Hepatocyte (in vitro differentiated cells): ENCODE data around the gene GPN2. TPM values are rescaled to one million over a fixed set of nuclear protein-coding genes. Genes with fewer than 3 reads are reported as not detected.

Source experiments
- DNase-seq: peaks from one replicate; pipeline ENCODE4 v3.0.0-alpha.2; 2016; ENCODE audit warnings: low spot score
- H2AFZ ChIP-seq: fragments of 200-600 bp; sonication (generic); 2 replicates; pipeline ENCODE4 v1.6.0; 2016; ENCODE audit warnings: antibody characterized with exemption, mild to moderate bottlenecking
- H3K27ac ChIP-seq: fragments of 200-600 bp; sonication (generic); 2 replicates; pipeline ENCODE4 v1.5.1; 2016; ENCODE audit warnings: mild to moderate bottlenecking
- H3K27me3 ChIP-seq: fragments of 200-600 bp; sonication (generic); 2 replicates; pipeline ENCODE4 v1.6.1; 2016
- H3K36me3 ChIP-seq: fragments of 200-600 bp; sonication (generic); replicated peaks from 2 replicates; pipeline ENCODE4 v1.5.1; 2016; ENCODE audit warnings: low read depth; ENCODE audit not compliant: insufficient read depth
- H3K4me1 ChIP-seq: fragments of 200-600 bp; sonication (generic); 2 replicates; pipeline ENCODE4 v1.5.1; 2016; ENCODE audit warnings: mild to moderate bottlenecking, moderate library complexity; ENCODE audit not compliant: insufficient read depth
- H3K4me2 ChIP-seq: fragments of 200-600 bp; sonication (generic); 2 replicates; pipeline ENCODE4 v1.6.0; 2016
- H3K4me3 ChIP-seq: fragments of 200-600 bp; sonication (generic); 2 replicates; pipeline ENCODE4 v1.5.1; 2016; ENCODE audit warnings: mild to moderate bottlenecking
- H3K79me2 ChIP-seq: fragments of 200-600 bp; sonication (generic); 2 replicates; pipeline ENCODE4 v1.6.0; 2017; ENCODE audit warnings: mild to moderate bottlenecking
- H3K9me2 ChIP-seq: fragments of 200-600 bp; sonication (generic); replicated peaks from 2 replicates; pipeline ENCODE4 v1.6.0; 2017; ENCODE audit warnings: mild to moderate bottlenecking; ENCODE audit not compliant: insufficient read depth
- H3K9me3 ChIP-seq: fragments of 200-600 bp; sonication (generic); 2 replicates; pipeline ENCODE4 v1.5.1; 2016; ENCODE audit warnings: low read depth, mild to moderate bottlenecking
- H4K20me1 ChIP-seq: fragments of 200-600 bp; sonication (generic); 2 replicates; pipeline ENCODE4 v1.6.0; 2016; ENCODE audit warnings: mild to moderate bottlenecking; ENCODE audit not compliant: insufficient read depth, poor library complexity, severe bottlenecking
- CTCF ChIP-seq: fragments of 200-600 bp; sonication (generic); IDR thresholded peaks from 2 replicates; pipeline ENCODE4 v1.5.1; 2016; ENCODE audit warnings: antibody characterized with exemption, mild to moderate bottlenecking; ENCODE audit not compliant: poor library complexity
- EZH2 ChIP-seq: fragments of 200-600 bp; sonication (generic); IDR thresholded peaks from 2 replicates; pipeline ENCODE4 v1.6.1; 2016; ENCODE audit warnings: antibody characterized with exemption, mild to moderate bottlenecking, borderline replicate concordance
- EZH2phosphoT487 ChIP-seq: fragments of 200-600 bp; sonication (generic); IDR thresholded peaks from one replicate; pipeline ENCODE4 v1.6.1; 2018; ENCODE audit warnings: antibody characterized with exemption, mild to moderate bottlenecking, low read depth, moderate library complexity; ENCODE audit not compliant: unreplicated experiment, severe bottlenecking
- WGBS: methylation state at CpG from one replicate; pipeline ENCODE4 v1.1.6; 2016; ENCODE audit warnings: low lambda C conversion rate; ENCODE audit errors: missing lambda C conversion rate; 5-methylcytosine and 5-hydroxymethylcytosine counted together
- polyA plus RNA-seq: library from polyadenylated mRNA; unstranded; fragments of >200 nt; fragmentation: Nextera tagmentation; extraction: Ambion mirVana; gene quantifications from 2 replicates; pipeline ENCODE4 v1.2.1, GENCODE V29; 2016
- total RNA-seq: library from RNA; depleted of rRNA; stranded (reverse); fragments of >200 nt; gene quantifications from 2 replicates; pipeline ENCODE4 v1.2.3, GENCODE V29; 2014

The GPN2 gene
- total and polyA plus RNA-seq, 2 experiments from 2014 or later: 12.6 to 37.9 TPM

- DNase-seq: no peak
- 89% methylated on average over 16 of the region's 16 CpGs for WGBS
- TF ChIP-seq CTCF (no peak), EZH2phosphoT487 (no peak), EZH2 (no peak)
- Histone ChIP-seq H3K4me1 (peaks cover 6% of the 10 kb centered on the region), H2AFZ (no peak overlapping the region), H3K9me2 (no peaks in the 10 kb centered on the region), H3K79me2 (peaks cover 37% of the 10 kb centered on the region), H3K27me3 (no peaks in the 10 kb centered on the region), H4K20me1 (peaks cover 9% of the 10 kb centered on the region), H3K9me3 (no peaks in the 10 kb centered on the region), H3K4me2 (no peak overlapping the region), H3K4me3 (no peak overlapping the region), H3K36me3 (no peaks in the 10 kb centered on the region), H3K27ac (no peak overlapping the region)
Measured at GRCh38 chr1:26832249-26832960, 57.7 kb downstream of the GPN2 start.

GRCh38 chr1:26831546-26832248, 58.4 kb downstream of the GPN2 start:
- Histone ChIP-seq H2AFZ (no peak overlapping the region), H3K36me3 (no peaks in the 10 kb centered on the region), H3K27me3 (no peaks in the 10 kb centered on the region), H3K9me2 (no peaks in the 10 kb centered on the region), H3K79me2 (peaks cover 42% of the 10 kb centered on the region), H3K9me3 (no peaks in the 10 kb centered on the region), H3K4me2 (no peak overlapping the region), H3K4me1 (peaks cover 10% of the 10 kb centered on the region), H4K20me1 (peaks cover 9% of the 10 kb centered on the region), H3K4me3 (no peak overlapping the region), H3K27ac (no peak overlapping the region)
- DNase-seq: peak; percentile 75
- WGBS: 46% methylated on average over 3 of the region's 3 CpGs
- TF ChIP-seq EZH2phosphoT487: no peak
- no peak for TF ChIP-seq EZH2
- TF ChIP-seq CTCF: no peak

GRCh38 chr1:26831059-26831458, 59.0 kb downstream of the GPN2 start:
- no peaks in the 10 kb centered on the region for H3K9me3 ChIP-seq
- H2AFZ ChIP-seq: no peak overlapping the region
- H3K9me2 ChIP-seq: no peaks in the 10 kb centered on the region
- no peak overlapping the region for H3K4me3 ChIP-seq
- no peak overlapping the region for H3K27ac ChIP-seq
- DNase-seq: no peak
- H3K27me3 ChIP-seq: no peaks in the 10 kb centered on the region
- TF ChIP-seq EZH2phosphoT487 (no peak), CTCF (no peak), EZH2 (no peak)
- peaks cover 11% of the 10 kb centered on the region for H3K4me1 ChIP-seq
- WGBS: 96% methylated on average over 3 of the region's 3 CpGs
- H3K4me2 ChIP-seq: no peak overlapping the region
- peaks cover 42% of the 10 kb centered on the region for H3K79me2 ChIP-seq
- H4K20me1 ChIP-seq: peaks cover 9% of the 10 kb centered on the region
- H3K36me3 ChIP-seq: no peaks in the 10 kb centered on the region
